SU-DHL-6 (cell line): ENCODE data around the gene CD274.
A peak's percentile ranks its signal among the peaks of the same experiment; 100 is the strongest.

ENCODE experiments used
- H2AFZ ChIP-seq: fragments of 200-600 bp; sonication (generic); 2 replicates; pipeline ENCODE4 v1.6.1; 2014; ENCODE audit warnings: low read depth, mild to moderate bottlenecking, moderate library complexity, mixed read lengths, antibody characterized with exemption, low read length; ENCODE audit not compliant: severe bottlenecking
- H3F3A ChIP-seq: fragments of 200-600 bp; shearing (Covaris generic); 2 replicates; pipeline ENCODE4 v1.6.0; 2016; ENCODE audit warnings: antibody characterized with exemption, mild to moderate bottlenecking; ENCODE audit not compliant: insufficient read depth
- H3K27ac ChIP-seq: fragments of 200-600 bp; sonication (generic); 2 replicates; pipeline ENCODE4 v1.5.1; 2016; ENCODE audit warnings: low read depth, mild to moderate bottlenecking, low read length, moderate library complexity, mixed read lengths
- H3K27me3 ChIP-seq: fragments of 200-600 bp; sonication (generic), shearing (Covaris generic); 2 replicates; pipeline ENCODE4 v1.6.0; 2014; ENCODE audit warnings: mild to moderate bottlenecking, low read length
- H3K36me3 ChIP-seq: fragments of 200-600 bp; sonication (generic); 2 replicates; pipeline ENCODE4 v1.6.1; 2014; ENCODE audit warnings: mild to moderate bottlenecking, low read length, mixed read lengths
- H3K4me2 ChIP-seq: fragments of 300-600, 200-600 bp; shearing (Covaris generic), sonication (generic); 2 replicates; pipeline ENCODE4 v1.6.0; 2014; ENCODE audit warnings: low read length, low read depth, mild to moderate bottlenecking; ENCODE audit not compliant: poor library complexity, severe bottlenecking
- H3K4me3 ChIP-seq: fragments of 200-600 bp; sonication (generic); 2 replicates; pipeline ENCODE4 v1.5.1; 2014; ENCODE audit warnings: antibody characterized with exemption, low read length, mild to moderate bottlenecking, mixed read lengths; ENCODE audit not compliant: insufficient read depth, poor library complexity, severe bottlenecking
- H3K79me2 ChIP-seq: fragments of 200-600 bp; sonication (generic); 2 replicates; pipeline ENCODE4 v1.6.1; 2014; ENCODE audit warnings: mild to moderate bottlenecking, low read length, moderate library complexity; ENCODE audit not compliant: insufficient read depth
- H3K9ac ChIP-seq: fragments of 200-600 bp; sonication (generic); 2 replicates; pipeline ENCODE4 v1.7.0; 2014; ENCODE audit warnings: mild to moderate bottlenecking, low read length
- H3K9me2 ChIP-seq: fragments of 200-600 bp; sonication (generic); replicated peaks from 2 replicates; pipeline ENCODE4 v1.6.1; 2014; ENCODE audit warnings: low read length; ENCODE audit not compliant: insufficient read depth
- H3K9me3 ChIP-seq: fragments of 200-600 bp; sonication (generic); 2 replicates; pipeline ENCODE4 v1.6.1; 2014; ENCODE audit warnings: low read length, mixed read lengths; ENCODE audit not compliant: insufficient read depth
- H4K20me1 ChIP-seq: fragments of 200-600 bp; sonication (generic); 2 replicates; pipeline ENCODE4 v1.6.1; 2014; ENCODE audit warnings: low read depth, mild to moderate bottlenecking, antibody characterized with exemption, low read length, moderate library complexity, mixed read lengths
- EZH2phosphoT487 ChIP-seq: fragments of 200-600 bp; sonication (generic), shearing (Covaris generic); conservative IDR thresholded peaks from 2 replicates; pipeline ENCODE4 v1.6.1; 2018; ENCODE audit warnings: mild to moderate bottlenecking, antibody characterized with exemption, low read length, moderate library complexity, mixed read lengths
- TF ChIP-seq, protein P1 (sequence below): fragments of 200-600 bp; sonication (generic); IDR thresholded peaks from one replicate; pipeline ENCODE4 v1.5.1; 2017; ENCODE audit warnings: antibody characterized with exemption, mild to moderate bottlenecking, low read length, moderate library complexity; ENCODE audit not compliant: insufficient read depth, poor library complexity, severe bottlenecking

Gene CD274

DNA sequence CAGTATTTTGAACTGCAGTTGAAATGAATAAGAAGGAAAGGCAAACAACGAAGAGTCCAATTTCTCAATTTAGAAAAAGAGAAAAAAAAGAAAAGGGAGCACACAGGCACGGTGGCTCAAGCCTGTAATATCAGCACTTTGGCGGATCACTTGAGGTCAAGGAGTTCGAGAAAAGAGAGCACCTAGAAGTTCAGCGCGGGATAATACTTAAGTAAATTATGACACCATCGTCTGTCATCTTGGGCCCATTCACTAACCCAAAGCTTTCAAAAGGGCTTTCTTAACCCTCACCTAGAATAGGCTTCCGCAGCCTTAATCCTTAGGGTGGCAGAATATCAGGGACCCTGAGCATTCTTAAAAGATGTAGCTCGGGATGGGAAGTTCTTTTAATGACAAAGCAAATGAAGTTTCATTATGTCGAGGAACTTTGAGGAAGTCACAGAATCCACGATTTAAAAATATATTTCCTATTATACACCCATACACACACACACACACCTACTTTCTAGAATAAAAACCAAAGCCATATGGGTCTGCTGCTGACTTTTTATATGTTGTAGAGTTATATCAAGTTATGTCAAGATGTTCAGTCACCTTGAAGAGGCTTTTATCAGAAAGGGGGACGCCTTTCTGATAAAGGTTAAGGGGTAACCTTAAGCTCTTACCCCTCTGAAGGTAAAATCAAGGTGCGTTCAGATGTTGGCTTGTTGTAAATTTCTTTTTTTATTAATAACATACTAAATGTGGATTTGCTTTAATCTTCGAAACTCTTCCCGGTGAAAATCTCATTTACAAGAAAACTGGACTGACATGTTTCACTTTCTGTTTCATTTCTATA lies 602 bp upstream of the CD274 start:
- Histone ChIP-seq H3K9me3 (no peaks in the 10 kb centered on the region), H3K36me3 (no peaks in the 10 kb centered on the region), H3K9ac (peak overlapping the region; percentile 33), H4K20me1 (no peaks in the 10 kb centered on the region), H3K79me2 (no peaks in the 10 kb centered on the region), H3F3A (peaks cover 3% of the 10 kb centered on the region; the same call in 1 of the 2 replicates), H3K9me2 (no peaks in the 10 kb centered on the region), H3K4me3 (peak overlapping the region; percentile 65), H3K4me2 (peak overlapping the region; percentile 82), H3K27me3 (no peaks in the 10 kb centered on the region), H2AFZ (peak overlapping the region; percentile 81), H3K27ac (no peak overlapping the region)
- TF ChIP-seq, protein P1, sequence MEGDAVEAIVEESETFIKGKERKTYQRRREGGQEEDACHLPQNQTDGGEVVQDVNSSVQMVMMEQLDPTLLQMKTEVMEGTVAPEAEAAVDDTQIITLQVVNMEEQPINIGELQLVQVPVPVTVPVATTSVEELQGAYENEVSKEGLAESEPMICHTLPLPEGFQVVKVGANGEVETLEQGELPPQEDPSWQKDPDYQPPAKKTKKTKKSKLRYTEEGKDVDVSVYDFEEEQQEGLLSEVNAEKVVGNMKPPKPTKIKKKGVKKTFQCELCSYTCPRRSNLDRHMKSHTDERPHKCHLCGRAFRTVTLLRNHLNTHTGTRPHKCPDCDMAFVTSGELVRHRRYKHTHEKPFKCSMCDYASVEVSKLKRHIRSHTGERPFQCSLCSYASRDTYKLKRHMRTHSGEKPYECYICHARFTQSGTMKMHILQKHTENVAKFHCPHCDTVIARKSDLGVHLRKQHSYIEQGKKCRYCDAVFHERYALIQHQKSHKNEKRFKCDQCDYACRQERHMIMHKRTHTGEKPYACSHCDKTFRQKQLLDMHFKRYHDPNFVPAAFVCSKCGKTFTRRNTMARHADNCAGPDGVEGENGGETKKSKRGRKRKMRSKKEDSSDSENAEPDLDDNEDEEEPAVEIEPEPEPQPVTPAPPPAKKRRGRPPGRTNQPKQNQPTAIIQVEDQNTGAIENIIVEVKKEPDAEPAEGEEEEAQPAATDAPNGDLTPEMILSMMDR, result no peak
- no peak for TF ChIP-seq EZH2phosphoT487

DNA sequence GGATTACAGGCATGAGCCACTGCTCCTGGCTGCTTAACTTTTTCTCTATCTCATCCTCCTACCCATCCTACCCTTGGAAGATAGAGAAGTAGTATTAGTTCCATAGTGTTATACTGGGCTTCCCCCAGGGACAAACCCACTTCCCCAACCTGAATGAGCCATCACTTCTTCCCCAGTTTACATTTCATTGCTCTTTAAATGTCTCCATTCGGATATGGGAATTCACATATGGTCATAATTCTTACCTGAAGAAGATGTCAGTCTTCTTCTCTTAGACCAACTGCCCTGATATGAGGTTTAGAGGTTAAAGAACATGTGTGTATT lies 1.9 kb downstream of the CD274 start:
- Histone ChIP-seq H2AFZ (no peak overlapping the region), H3K4me2 (no peak overlapping the region), H3K36me3 (no peaks in the 10 kb centered on the region), H3F3A (peaks cover 3% of the 10 kb centered on the region; the same call in 1 of the 2 replicates), H4K20me1 (no peaks in the 10 kb centered on the region), H3K27ac (no peak overlapping the region), H3K9me2 (no peaks in the 10 kb centered on the region), H3K9me3 (no peaks in the 10 kb centered on the region), H3K4me3 (no peak overlapping the region), H3K27me3 (no peaks in the 10 kb centered on the region), H3K9ac (no peak overlapping the region), H3K79me2 (no peaks in the 10 kb centered on the region)
- TF ChIP-seq, protein P1, result no peak
- TF ChIP-seq EZH2phosphoT487, result no peak

DNA sequence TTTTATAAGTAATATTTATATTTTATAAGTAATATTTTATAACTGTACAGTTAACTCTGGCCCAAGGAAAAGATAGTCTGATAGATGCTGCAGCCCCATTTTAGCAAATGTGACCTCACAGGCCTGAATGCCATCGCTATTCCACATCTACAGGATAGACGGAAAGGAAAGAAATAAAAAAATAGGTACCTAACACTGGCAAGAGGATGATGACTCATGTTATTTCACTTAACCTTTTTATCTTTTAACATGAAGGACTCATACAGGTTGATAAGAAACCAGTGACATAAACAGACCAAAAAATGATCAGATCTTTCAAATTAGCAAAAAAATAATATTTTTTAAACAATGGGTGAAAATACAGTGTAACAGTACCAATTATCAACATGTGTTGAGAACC lies 2.7 kb downstream of the CD274 start:
- Histone ChIP-seq H4K20me1 (no peaks in the 10 kb centered on the region), H3K4me2 (no peak overlapping the region), H3K9me2 (no peaks in the 10 kb centered on the region), H3K9me3 (no peaks in the 10 kb centered on the region), H3F3A (peaks cover 3% of the 10 kb centered on the region; the same call in 1 of the 2 replicates), H2AFZ (no peak overlapping the region), H3K27me3 (no peaks in the 10 kb centered on the region), H3K4me3 (no peak overlapping the region), H3K27ac (no peak overlapping the region), H3K36me3 (no peaks in the 10 kb centered on the region), H3K9ac (no peak overlapping the region), H3K79me2 (no peaks in the 10 kb centered on the region)
- no peak for TF ChIP-seq EZH2phosphoT487
- TF ChIP-seq, protein P1, result no peak
